IMR-90 (cell line): ENCODE results near the gene PRMT5. TPM values are rescaled to one million over a fixed set of nuclear protein-coding genes. Genes with fewer than 3 reads are reported as not detected.
A peak's percentile ranks its signal among the peaks of the same experiment; 100 is the strongest.

Experiments
- ATAC-seq: fragments of 200-7000 bp; cut with Tn5 transposase; 2 replicates; pipeline ENCODE4 v1.9.1; 2020; ENCODE audit warnings: low read depth, mild to moderate bottlenecking, moderate library complexity
- BruUV-seq: library from RNA; stranded (reverse); fragments of 400-500 nt; replicated peaks from 2 replicates; lab custom pipeline; 2021; lab: Mats Ljungman, UMichigan
- CTCF ChIA-PET: fragments of 300-600 bp; formaldehyde crosslinking; extraction: SDS; loops from one replicate; lab custom pipeline; 2021; ENCODE audit warnings: antibody characterized with exemption; lab: Yijun Ruan, JAX
- POLR2A ChIA-PET: fragments of 300-600 bp; sonication (Branson Sonifier 250); formaldehyde crosslinking; loops from one replicate; lab custom pipeline; 2022; ENCODE audit warnings: antibody characterized with exemption; ENCODE audit not compliant: unreplicated experiment; lab: Charles Lee
- DNase-seq: peaks from one replicate; pipeline ENCODE4 v3.0.0; 2013
- H2AFZ ChIP-seq: replicated peaks from 2 replicates; pipeline ENCODE3; 2013; ENCODE audit warnings: low read length, mild to moderate bottlenecking; ENCODE audit not compliant: poor library complexity
- H2AK5ac ChIP-seq: 2 replicates; pipeline ENCODE4 v1.6.1; 2013; ENCODE audit warnings: low read depth, low read length, inconsistent platforms
- H2AK9ac ChIP-seq: replicated peaks from 2 replicates; pipeline ENCODE3; 2013; ENCODE audit warnings: mild to moderate bottlenecking, low read depth, low read length, moderate library complexity; ENCODE audit not compliant: poor library complexity
- H2BK120ac ChIP-seq: 2 replicates; pipeline ENCODE4 v1.6.1; 2013; ENCODE audit warnings: low read depth, low read length, inconsistent platforms
- H2BK15ac ChIP-seq: 3 replicates; pipeline ENCODE4 v1.6.1; 2013; ENCODE audit warnings: low read depth, low read length, inconsistent platforms
- H2BK20ac ChIP-seq: 2 replicates; pipeline ENCODE4 v1.6.1; 2013; ENCODE audit warnings: low read depth, mild to moderate bottlenecking, inconsistent platforms, low read length, moderate library complexity
- H2BK5ac ChIP-seq: 2 replicates; pipeline ENCODE4 v1.6.1; 2013; ENCODE audit warnings: mild to moderate bottlenecking, low read depth, low read length, inconsistent platforms; ENCODE audit not compliant: poor library complexity, severe bottlenecking
- H3K14ac ChIP-seq: replicated peaks from 2 replicates; pipeline ENCODE4 v1.6.1; 2013; ENCODE audit warnings: low read depth, low read length, inconsistent platforms
- H3K18ac ChIP-seq: 2 replicates; pipeline ENCODE4 v1.6.1; 2013; ENCODE audit warnings: low read depth, low read length, control low read depth
- H3K23ac ChIP-seq: 2 replicates; pipeline ENCODE4 v1.6.1; 2013; ENCODE audit warnings: low read depth, low read length, inconsistent platforms
- H3K27ac ChIP-seq: 2 replicates; pipeline ENCODE4 v1.5.1; 2013; ENCODE audit warnings: mild to moderate bottlenecking, control low read depth, low read length; ENCODE audit not compliant: insufficient read depth
- H3K27me3 ChIP-seq: 2 replicates; pipeline ENCODE4 v1.6.1; 2013; ENCODE audit warnings: low read length; ENCODE audit not compliant: control insufficient read depth, insufficient read depth
- H3K36me3 ChIP-seq: 2 replicates; pipeline ENCODE4 v1.6.1; 2013; ENCODE audit warnings: low read length, mixed read lengths; ENCODE audit not compliant: control insufficient read depth, insufficient read depth
- H3K4ac ChIP-seq: 2 replicates; pipeline ENCODE4 v1.6.1; 2013; ENCODE audit warnings: low read depth, low read length, inconsistent platforms
- H3K4me1 ChIP-seq: 2 replicates; pipeline ENCODE4 v1.6.1; 2013; ENCODE audit warnings: low read length, mixed read lengths; ENCODE audit not compliant: control insufficient read depth, insufficient read depth
- H3K4me2 ChIP-seq: 2 replicates; pipeline ENCODE4 v1.6.1; 2013; ENCODE audit warnings: low read depth, mild to moderate bottlenecking, control low read depth, low read length, moderate library complexity
- H3K4me3 ChIP-seq: 2 replicates; pipeline ENCODE4 v1.5.1; 2013; ENCODE audit warnings: low read depth, mild to moderate bottlenecking, control low read depth, low read length, moderate library complexity; ENCODE audit not compliant: insufficient read depth
- H3K56ac ChIP-seq: 2 replicates; pipeline ENCODE4 v1.6.1; 2013; ENCODE audit warnings: low read length, inconsistent platforms; ENCODE audit not compliant: insufficient read depth; ENCODE audit errors: extremely low read depth
- H3K79me1 ChIP-seq, 2 experiments: 2 replicates each; pipeline ENCODE4 v1.6.1; 2013; ENCODE audit warnings: low read length in 2 of 2, inconsistent platforms in 1 of 2, low read depth in 1 of 2
- H3K9ac ChIP-seq: 2 replicates; pipeline ENCODE4 v1.6.1; 2013; ENCODE audit warnings: low read depth, low read length, control low read depth
- H3K9me1 ChIP-seq: 2 replicates; pipeline ENCODE4 v1.6.1; 2013; ENCODE audit warnings: low read length, inconsistent platforms; ENCODE audit not compliant: insufficient read depth
- H3K9me3 ChIP-seq: 2 replicates; pipeline ENCODE4 v1.6.1; 2013; ENCODE audit warnings: low read length; ENCODE audit not compliant: control insufficient read depth, insufficient read depth
- H4K20me1 ChIP-seq: 2 replicates; pipeline ENCODE4 v1.6.1; 2013; ENCODE audit warnings: low read length, inconsistent platforms; ENCODE audit not compliant: insufficient read depth
- H4K5ac ChIP-seq: 2 replicates; pipeline ENCODE4 v1.6.1; 2013; ENCODE audit warnings: mild to moderate bottlenecking, low read depth, low read length, control low read depth
- H4K8ac ChIP-seq, 2 experiments: 2 replicates each; pipeline ENCODE4 v1.6.1; 2013; ENCODE audit warnings: low read depth in 2 of 2, low read length in 2 of 2, control low read depth in 1 of 2, inconsistent platforms in 1 of 2
- H4K91ac ChIP-seq: 2 replicates; pipeline ENCODE4 v1.6.1; 2013; ENCODE audit warnings: low read depth, low read length, inconsistent platforms; ENCODE audit not compliant: insufficient read depth
- CEBPB ChIP-seq: IDR thresholded peaks from 2 replicates; pipeline ENCODE4 v1.6.1; 2012; ENCODE audit warnings: low read depth, low read length, improper control_type of control experiment
- ELK1 ChIP-seq: fragments of 150-350 bp; IDR thresholded peaks from 2 replicates; pipeline ENCODE4 v1.6.1; 2016; ENCODE audit warnings: low read depth, mild to moderate bottlenecking, low read length, moderate library complexity, borderline replicate concordance
- MAFK ChIP-seq: IDR thresholded peaks from 2 replicates; pipeline ENCODE4 v1.6.1; 2012; ENCODE audit warnings: low read depth, low read length, improper control_type of control experiment
- POLR2A ChIP-seq: IDR thresholded peaks from 2 replicates; pipeline ENCODE4 v1.6.1; 2012; ENCODE audit warnings: mild to moderate bottlenecking, low read depth, low read length
- RAD21 ChIP-seq: IDR thresholded peaks from 2 replicates; pipeline ENCODE4 v1.6.1; 2012; ENCODE audit warnings: low read length, improper control_type of control experiment
- RCOR1 ChIP-seq: IDR thresholded peaks from 2 replicates; pipeline ENCODE4 v1.6.1; 2012; ENCODE audit warnings: mild to moderate bottlenecking, low read length, improper control_type of control experiment; ENCODE audit not compliant: insufficient replicate concordance
- SMC3 ChIP-seq: fragments of 150-350 bp; IDR thresholded peaks from 2 replicates; pipeline ENCODE4 v1.6.1; 2016; ENCODE audit warnings: low read depth, mild to moderate bottlenecking, antibody characterized with exemption, low read length, moderate library complexity
- WGBS, 2 experiments: methylation state at CpG; one replicate each; pipeline versions ENCODE4 v1.1.5 to v1.1.7; 2013; ENCODE audit warnings: missing lambda C conversion rate in 2 of 2; ENCODE audit not compliant: insufficient read length in 1 of 2; ENCODE audit errors: extremely low coverage in 2 of 2; 5-methylcytosine and 5-hydroxymethylcytosine counted together
- dilution Hi-C: fragments of 300-500 bp; cut with HindIII; formaldehyde crosslinking; loops from one replicate; pipeline ENCODE4 v1.14.3; 2018; ENCODE audit warnings: low sequenced_read_pairs; ENCODE audit not compliant: unreplicated experiment
- in situ Hi-C: fragments of 300-500 bp; cut with MboI; formaldehyde crosslinking; loops from 3 replicates; pipeline ENCODE4 v1.14.3; 2019; ENCODE audit warnings: low sequenced_read_pairs, inconsistent platforms, mixed read lengths
- intact Hi-C: fragments of 100-400 bp; cut with micrococcal nuclease; formaldehyde crosslinking; loops from 2 replicates; pipeline ENCODE4 v1.10.0; 2022
- polyA plus RNA-seq, 3 experiments: library from polyadenylated mRNA; depleted of rRNA; stranded (reverse); fragments of >200 nt; gene quantifications; 2 replicates each; pipeline ENCODE4 v1.2.3, GENCODE V29; 2012; ENCODE audit warnings: low replicate concordance in 1 of 3
- total RNA-seq: library from RNA; depleted of rRNA; stranded (reverse); fragments of >200 nt; gene quantifications from 2 replicates; pipeline ENCODE4 v1.2.3, GENCODE V29; 2012

The PRMT5 gene
- total and polyA plus RNA-seq, 2 of the 4 experiments (the other 2 are of a cell fraction): 99.3 to 136 TPM

DNA sequence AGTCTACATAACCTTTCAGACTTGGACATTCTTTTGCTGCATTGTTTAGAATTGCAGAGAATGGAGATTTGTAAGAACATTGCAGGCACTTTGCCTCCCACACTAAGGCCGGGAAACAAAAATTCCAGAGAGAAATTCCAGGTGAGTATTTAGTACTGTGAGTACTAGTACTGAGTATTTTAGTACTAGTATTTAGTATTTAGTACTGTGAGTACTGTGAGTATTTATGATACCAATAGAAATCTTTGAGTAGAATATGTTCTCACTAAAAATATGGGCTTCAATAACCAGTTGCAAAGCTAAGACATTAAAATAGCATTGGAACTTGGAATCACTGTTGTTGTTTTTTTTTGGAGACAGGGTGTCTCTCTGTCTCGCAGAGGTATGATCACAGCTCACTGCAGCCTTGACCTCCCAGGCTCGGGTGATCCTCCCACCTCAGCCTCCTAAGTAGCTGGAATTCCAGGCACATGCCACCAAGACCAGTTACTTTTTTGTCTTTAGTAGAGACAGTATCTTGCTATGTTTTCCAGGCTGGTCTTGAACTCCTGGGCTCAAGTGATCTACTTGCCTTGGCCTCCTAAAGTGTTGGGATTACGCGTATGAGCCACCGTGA, 33.0 kb upstream of the PRMT5 start:
- dilution Hi-C loops: no loop called here
- no CpG with 5 or more reads among the region's 6 CpGs for WGBS, 2 experiments
- no peak overlapping the region for H3K27ac ChIP-seq
- H3K79me1 ChIP-seq: no peaks in the 10 kb centered on the region
- H4K5ac ChIP-seq: no peak overlapping the region
- no peak overlapping the region for H2AK5ac ChIP-seq
- no peak for DNase-seq
- H3K4ac ChIP-seq: no peak overlapping the region
- H3K36me3 ChIP-seq: no peaks in the 10 kb centered on the region
- CTCF ChIA-PET: interaction anchor here (0.6 to 1.3 kb wide), 3 partner anchors 11 to 46 kb away, joined by 3 to 6 read pairs (median 3); no protein-coding TSS in a partner anchor
- H3K4me2 ChIP-seq: no peak overlapping the region
- in situ Hi-C loops: no loop called here
- H2BK120ac ChIP-seq: no peak overlapping the region
- no peak overlapping the region for H2BK15ac ChIP-seq
- H3K9me3 ChIP-seq: no peaks in the 10 kb centered on the region
- no peak overlapping the region for H3K18ac ChIP-seq
- H3K9me1 ChIP-seq: peaks cover 1% of the 10 kb centered on the region; the same call in 1 of the 2 replicates
- no peaks in the 10 kb centered on the region for H4K20me1 ChIP-seq
- no peak overlapping the region for H2BK20ac ChIP-seq
- H2BK5ac ChIP-seq: no peak overlapping the region
- H3K56ac ChIP-seq: no peak overlapping the region
- TF ChIP-seq POLR2A (no peak), CEBPB (no peak), RCOR1 (no peak), MAFK (no peak), RAD21 (no peak), SMC3 (no peak), ELK1 (no peak)
- H3K4me3 ChIP-seq: no peak overlapping the region
- no peak overlapping the region for H3K14ac ChIP-seq
- POLR2A ChIA-PET: no interaction called here
- H2AK9ac ChIP-seq: no peak overlapping the region
- H3K9ac ChIP-seq: no peak overlapping the region
- BruUV-seq: no TSS peak
- H3K23ac ChIP-seq: 0 out of 2 replicates have a peak overlapping the region, but pooled peaks have one; percentile 9
- no peak overlapping the region for H4K8ac ChIP-seq
- H3K4me1 ChIP-seq: no peaks in the 10 kb centered on the region
- no peak overlapping the region for H4K91ac ChIP-seq
- ATAC-seq: no peak
- H2AFZ ChIP-seq: no peak overlapping the region
- intact Hi-C loops: no loop called here
- no peaks in the 10 kb centered on the region for H3K27me3 ChIP-seq
